DND-41 (cell line): Measurements from ENCODE around the gene ZC3H12C.

Experiments used
- ATAC-seq: fragments of 200-7000 bp; cut with Tn5 transposase; 3 replicates; pipeline ENCODE4 v1.9.1; 2021; ENCODE audit warnings: low read depth; ENCODE audit not compliant: insufficient read depth
- DNase-seq: peaks from one replicate; pipeline ENCODE4 v3.0.0-alpha.2; 2020
- H2AFZ ChIP-seq: 2 replicates; pipeline ENCODE4 v1.6.0; 2012; ENCODE audit warnings: low read depth, low read length
- H3K27ac ChIP-seq: 2 replicates; pipeline ENCODE4 v1.5.1; 2012; ENCODE audit warnings: low read length, inconsistent platforms
- H3K27me3 ChIP-seq: fragments of 200-600 bp; sonication (generic); 2 replicates; pipeline ENCODE4 v1.6.0; 2012; ENCODE audit warnings: low read length, mild to moderate bottlenecking, inconsistent platforms; ENCODE audit not compliant: insufficient read depth, poor library complexity
- H3K36me3 ChIP-seq: 2 replicates; pipeline ENCODE4 v1.5.1; 2012; ENCODE audit warnings: low read length, inconsistent platforms; ENCODE audit not compliant: insufficient read depth
- H3K4me1 ChIP-seq: 2 replicates; pipeline ENCODE4 v1.5.1; 2012; ENCODE audit warnings: mild to moderate bottlenecking, low read length; ENCODE audit not compliant: insufficient read depth
- H3K4me2 ChIP-seq: 2 replicates; pipeline ENCODE4 v1.6.0; 2012; ENCODE audit warnings: mild to moderate bottlenecking, moderate library complexity, low read length, inconsistent platforms; ENCODE audit not compliant: insufficient read depth
- H3K4me3 ChIP-seq, 2 experiments: fragments of 200-600 bp in 1 of 2; shearing (Covaris generic) in 1 of 2; 2 replicates each; pipeline ENCODE4 v1.5.1; 2012 to 2016; ENCODE audit warnings: inconsistent platforms in 2 of 2, low read length in 2 of 2, mild to moderate bottlenecking in 2 of 2, low read depth in 1 of 2, moderate library complexity in 1 of 2
- H3K79me2 ChIP-seq: 2 replicates; pipeline ENCODE4 v1.6.0; 2012; ENCODE audit warnings: low read length, inconsistent platforms; ENCODE audit not compliant: insufficient read depth
- H3K9ac ChIP-seq: 2 replicates; pipeline ENCODE4 v1.6.0; 2012; ENCODE audit warnings: low read depth, mild to moderate bottlenecking, inconsistent platforms, low read length, moderate library complexity
- H3K9me3 ChIP-seq: 2 replicates; pipeline ENCODE4 v1.5.1; 2012; ENCODE audit warnings: low read length, moderate library complexity, mild to moderate bottlenecking, inconsistent platforms; ENCODE audit not compliant: insufficient read depth, severe bottlenecking
- H4K20me1 ChIP-seq: 2 replicates; pipeline ENCODE4 v1.6.0; 2012; ENCODE audit warnings: low read length; ENCODE audit not compliant: insufficient read depth
- EZH2 ChIP-seq: IDR thresholded peaks from 3 replicates; pipeline ENCODE4 v1.6.1; 2012; ENCODE audit warnings: borderline replicate concordance, low read depth, mild to moderate bottlenecking, moderate library complexity, low read length, inconsistent platforms; ENCODE audit not compliant: severe bottlenecking
- TF ChIP-seq, protein P1 (sequence below): IDR thresholded peaks from 2 replicates; pipeline ENCODE4 v1.5.1; 2012; ENCODE audit warnings: borderline replicate concordance, low read length, moderate library complexity, mild to moderate bottlenecking; ENCODE audit not compliant: poor library complexity, severe bottlenecking; ENCODE audit errors: extremely low read depth

Gene ZC3H12C

DNA sequence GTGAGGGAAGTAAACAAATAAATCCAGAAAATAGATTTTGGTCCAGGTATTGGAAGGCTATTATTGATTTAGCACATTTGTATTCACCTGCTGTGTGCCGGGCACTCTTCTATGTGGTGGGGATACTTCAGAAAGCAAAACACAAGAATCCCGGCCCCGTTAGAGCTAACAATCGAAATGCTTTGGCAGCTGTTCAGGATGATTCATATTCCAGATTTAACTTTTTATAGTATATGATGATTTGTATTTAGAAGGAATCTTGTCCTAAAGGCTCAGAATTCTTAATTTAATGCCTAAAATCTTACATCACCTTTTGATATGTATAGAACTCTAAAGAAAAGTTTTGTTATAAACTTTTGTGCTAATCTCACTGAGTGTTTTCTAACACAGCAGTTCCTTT, 28.0 kb downstream of the ZC3H12C start:
- TF ChIP-seq EZH2: no peak
- TF ChIP-seq, protein P1, sequence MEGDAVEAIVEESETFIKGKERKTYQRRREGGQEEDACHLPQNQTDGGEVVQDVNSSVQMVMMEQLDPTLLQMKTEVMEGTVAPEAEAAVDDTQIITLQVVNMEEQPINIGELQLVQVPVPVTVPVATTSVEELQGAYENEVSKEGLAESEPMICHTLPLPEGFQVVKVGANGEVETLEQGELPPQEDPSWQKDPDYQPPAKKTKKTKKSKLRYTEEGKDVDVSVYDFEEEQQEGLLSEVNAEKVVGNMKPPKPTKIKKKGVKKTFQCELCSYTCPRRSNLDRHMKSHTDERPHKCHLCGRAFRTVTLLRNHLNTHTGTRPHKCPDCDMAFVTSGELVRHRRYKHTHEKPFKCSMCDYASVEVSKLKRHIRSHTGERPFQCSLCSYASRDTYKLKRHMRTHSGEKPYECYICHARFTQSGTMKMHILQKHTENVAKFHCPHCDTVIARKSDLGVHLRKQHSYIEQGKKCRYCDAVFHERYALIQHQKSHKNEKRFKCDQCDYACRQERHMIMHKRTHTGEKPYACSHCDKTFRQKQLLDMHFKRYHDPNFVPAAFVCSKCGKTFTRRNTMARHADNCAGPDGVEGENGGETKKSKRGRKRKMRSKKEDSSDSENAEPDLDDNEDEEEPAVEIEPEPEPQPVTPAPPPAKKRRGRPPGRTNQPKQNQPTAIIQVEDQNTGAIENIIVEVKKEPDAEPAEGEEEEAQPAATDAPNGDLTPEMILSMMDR: no peak
- H2AFZ ChIP-seq: no peak overlapping the region
- no peak overlapping the region for H3K9ac ChIP-seq
- H3K4me1 ChIP-seq: no peaks in the 10 kb centered on the region
- H3K4me2 ChIP-seq: no peak overlapping the region
- H3K79me2 ChIP-seq: no peaks in the 10 kb centered on the region
- H3K36me3 ChIP-seq: no peaks in the 10 kb centered on the region
- no peaks in the 10 kb centered on the region for H4K20me1 ChIP-seq
- no peaks in the 10 kb centered on the region for H3K9me3 ChIP-seq
- H3K27ac ChIP-seq: no peak overlapping the region
- no peaks in the 10 kb centered on the region for H3K27me3 ChIP-seq
- no peak overlapping the region for H3K4me3 ChIP-seq
- DNase-seq: no peak
- no peak for ATAC-seq

DNA sequence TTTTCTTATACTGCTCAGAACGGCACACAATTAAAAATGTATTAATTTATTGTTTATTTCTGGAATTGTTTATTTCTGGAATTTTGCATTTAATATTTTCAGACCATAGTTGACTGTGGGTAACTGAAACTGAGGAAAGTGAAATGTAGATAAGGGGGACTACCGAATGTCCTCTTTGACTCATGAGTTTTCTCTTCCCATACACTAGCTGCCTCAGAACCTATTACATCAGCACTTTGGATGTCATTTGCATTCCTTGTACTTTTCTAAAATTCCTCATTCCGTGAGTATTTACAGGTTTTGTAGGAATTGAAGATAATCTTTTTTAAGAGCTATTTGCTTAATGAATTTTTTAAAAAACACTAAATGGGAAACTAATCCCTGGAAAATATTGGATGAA, 29.8 kb downstream of the ZC3H12C start:
- H2AFZ ChIP-seq: no peak overlapping the region
- no peaks in the 10 kb centered on the region for H3K36me3 ChIP-seq
- H3K4me3 ChIP-seq: no peak overlapping the region
- H3K4me2 ChIP-seq: no peak overlapping the region
- no peak overlapping the region for H3K27ac ChIP-seq
- H3K27me3 ChIP-seq: no peaks in the 10 kb centered on the region
- DNase-seq: no peak
- no peaks in the 10 kb centered on the region for H3K9me3 ChIP-seq
- no peak overlapping the region for H3K9ac ChIP-seq
- H4K20me1 ChIP-seq: no peaks in the 10 kb centered on the region
- H3K79me2 ChIP-seq: no peaks in the 10 kb centered on the region
- no peaks in the 10 kb centered on the region for H3K4me1 ChIP-seq
- ATAC-seq: no peak
- TF ChIP-seq EZH2: no peak
- TF ChIP-seq, protein P1: no peak

DNA sequence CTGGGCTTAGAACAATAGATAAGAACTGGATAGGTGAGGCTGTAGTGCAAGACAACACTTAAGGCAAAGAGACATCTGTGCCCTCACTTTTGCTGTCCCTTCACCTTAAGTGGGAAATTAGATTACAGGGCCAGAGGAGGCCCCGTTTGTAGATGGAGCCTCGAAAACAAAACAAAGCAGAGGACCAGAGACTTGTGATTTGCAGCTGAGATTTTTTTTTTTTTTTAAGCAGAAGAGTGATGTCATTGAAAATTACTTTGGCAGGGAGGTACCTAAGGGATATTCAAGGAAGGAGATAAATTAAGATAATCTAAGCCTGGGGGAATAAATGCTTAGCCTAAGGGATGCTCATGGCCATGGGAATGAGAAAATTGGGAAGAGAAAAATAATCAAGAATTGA, 31.4 kb downstream of the ZC3H12C start:
- no peak for ATAC-seq
- Histone ChIP-seq H3K27me3 (no peaks in the 10 kb centered on the region), H3K9me3 (no peaks in the 10 kb centered on the region), H2AFZ (no peak overlapping the region), H3K4me2 (no peak overlapping the region), H3K4me3 (no peak overlapping the region), H4K20me1 (no peaks in the 10 kb centered on the region), H3K9ac (no peak overlapping the region), H3K4me1 (no peaks in the 10 kb centered on the region), H3K36me3 (no peaks in the 10 kb centered on the region), H3K27ac (no peak overlapping the region), H3K79me2 (no peaks in the 10 kb centered on the region)
- no peak for TF ChIP-seq EZH2
- TF ChIP-seq, protein P1: no peak
- DNase-seq: no peak

DNA sequence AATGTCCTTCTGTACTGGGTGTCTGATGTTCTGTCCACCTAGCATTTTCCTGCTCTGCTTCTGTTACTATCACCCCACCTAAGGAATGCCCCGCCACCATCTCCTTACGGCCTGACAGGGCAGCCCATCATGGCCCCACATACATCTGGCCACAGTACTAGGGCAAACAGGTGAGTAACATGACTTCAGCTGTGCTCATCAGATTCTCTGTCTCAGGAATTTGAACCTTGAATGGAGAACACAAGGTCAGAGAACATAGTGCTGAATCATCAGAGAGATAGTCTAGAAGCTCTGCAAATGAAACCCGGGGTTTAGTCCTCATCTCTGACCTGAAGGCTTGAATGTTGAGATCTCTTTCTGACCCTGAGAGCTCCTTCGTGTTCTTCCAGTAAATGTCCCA, 32.4 kb downstream of the ZC3H12C start:
- Histone ChIP-seq H2AFZ (no peak overlapping the region), H3K4me3 (no peak overlapping the region), H3K27me3 (no peaks in the 10 kb centered on the region), H3K79me2 (no peaks in the 10 kb centered on the region), H3K36me3 (no peaks in the 10 kb centered on the region), H3K27ac (no peak overlapping the region), H3K4me2 (no peak overlapping the region), H3K9me3 (no peaks in the 10 kb centered on the region), H4K20me1 (no peaks in the 10 kb centered on the region), H3K4me1 (no peaks in the 10 kb centered on the region), H3K9ac (no peak overlapping the region)
- ATAC-seq (no peak), DNase-seq (no peak)
- TF ChIP-seq, protein P1: no peak
- no peak for TF ChIP-seq EZH2
